Thoracic aorta endothelial cell (primary cell): Measurements from ENCODE around the gene FTCD. TPM values are rescaled to one million over a fixed set of nuclear protein-coding genes. Genes with fewer than 3 reads are reported as not detected.

Experiments used
- total RNA-seq: library from RNA; depleted of rRNA; stranded (reverse); fragments of >200 nt; gene quantifications from 2 replicates; pipeline ENCODE4 v1.2.3, GENCODE V29; 2012

FTCD gene
- not detected in 2 replicates for total RNA-seq

GRCh38 chr21:46155514-46156377, at the start of gene FTCD:
FTCD (minus strand) TSS chr21:46155579; CDS start chr21:46155523, 56 bp downstream.

GRCh38 chr21:46183910-46184624, 28.7 kb upstream of the FTCD start, which contains the start of gene SPATC1L:
SPATC1L (minus strand) TSS chr21:46184459; CDS start chr21:46182816, 1,643 bp downstream.

GRCh38 chr21:46097336-46098293, 57.8 kb downstream of the FTCD start, which contains the start of gene COL6A2:
COL6A2 (plus strand) TSS chr21:46098112.

Other genes with a start within 250 kb of the FTCD start
- gene COL6A1, start 173.8 kb downstream of the FTCD start, total RNA-seq, result 10.8 and 19.0 TPM in 2 replicates
- 0.50 and 0.80 TPM in 2 replicates for gene COL6A2, start 57.5 kb downstream of the FTCD start, total RNA-seq
- 6.7 and 8.5 TPM in 2 replicates for gene SPATC1L, start 28.9 kb upstream of the FTCD start, total RNA-seq
- 68.9 and 102 TPM in 2 replicates for gene LSS, start 73.2 kb upstream of the FTCD start, total RNA-seq
- 84.2 and 107 TPM in 2 replicates for gene MCM3AP, start 130.0 kb upstream of the FTCD start, total RNA-seq
- 7.6 and 11.6 TPM in 2 replicates for gene YBEY, start 130.8 kb upstream of the FTCD start, total RNA-seq
- 9.7 and 15.4 TPM in 2 replicates for gene C21orf58, start 168.3 kb upstream of the FTCD start, total RNA-seq
- 30.2 and 32.9 TPM in 2 replicates for gene PCNT, start 168.6 kb upstream of the FTCD start, total RNA-seq